NB4 (cell line): ENCODE measurements around the gene PLA2G4B.

Experiments used
- CTCF ChIP-seq: IDR thresholded peaks from one replicate; pipeline ENCODE4 v1.5.1; 2012; ENCODE audit warnings: low read depth, low read length
- MYC ChIP-seq: IDR thresholded peaks from 2 replicates; pipeline ENCODE4 v1.6.1; 2011; ENCODE audit warnings: low read depth, low read length
- POLR2A ChIP-seq: IDR thresholded peaks from 2 replicates; pipeline ENCODE4 v1.6.1; 2011; ENCODE audit warnings: mild to moderate bottlenecking; ENCODE audit not compliant: insufficient read length; ENCODE audit errors: extremely low read depth

GRCh38 chr15:41887893-41888292 is 49.2 kb downstream of the PLA2G4B start:
- no peak for TF ChIP-seq CTCF
- no peak for TF ChIP-seq MYC
- TF ChIP-seq POLR2A = no peak
